GM23338 (cell line): ENCODE data around the gene TGFBR3.
"Not testable (repeated sequence)": the region's sequence is repeated elsewhere in the genome, so short reads cannot be mapped to it uniquely, and the experiment has no call there.

Experiments used
- CTCF ChIP-seq, 2 experiments: fragments of 200-600 bp in 1 of 2; sonication (generic) in 1 of 2; conservative IDR thresholded peaks; 2 replicates each; pipeline versions ENCODE4 v1.5.1 to v1.6.1; 2016 to 2017; ENCODE audit warnings: antibody characterized with exemption in 2 of 2, low read depth in 2 of 2, mild to moderate bottlenecking in 2 of 2, moderate library complexity in 1 of 2
- EZH2 ChIP-seq: fragments of 200-600 bp; sonication (generic); IDR thresholded peaks from one replicate; pipeline ENCODE4 v1.8.0; 2017; ENCODE audit warnings: antibody characterized with exemption, mild to moderate bottlenecking, low read depth; ENCODE audit not compliant: unreplicated experiment

GRCh38 chr1:91852011-91852410 is 33.9 kb downstream of the TGFBR3 start:
- TF ChIP-seq CTCF (conservative IDR thresholded peaks at IDR 0.05; ENCODE audit: low read depth in 2 of 2); EZH2: not testable (repeated sequence)
